ENCODE results near the gene SH3BGRL3. TPM values are rescaled to one million over a fixed set of nuclear protein-coding genes. Genes with fewer than 3 reads are reported as not detected.
A peak's percentile ranks its signal among the peaks of the same experiment; 100 is the strongest.

Gene SH3BGRL3
- total and polyA plus RNA-seq, 2 of the 13 experiments (the other 11 are each of a cell fraction or from before 2014, with no cell fraction given): 11.4 to 12.2 TPM

DNA sequence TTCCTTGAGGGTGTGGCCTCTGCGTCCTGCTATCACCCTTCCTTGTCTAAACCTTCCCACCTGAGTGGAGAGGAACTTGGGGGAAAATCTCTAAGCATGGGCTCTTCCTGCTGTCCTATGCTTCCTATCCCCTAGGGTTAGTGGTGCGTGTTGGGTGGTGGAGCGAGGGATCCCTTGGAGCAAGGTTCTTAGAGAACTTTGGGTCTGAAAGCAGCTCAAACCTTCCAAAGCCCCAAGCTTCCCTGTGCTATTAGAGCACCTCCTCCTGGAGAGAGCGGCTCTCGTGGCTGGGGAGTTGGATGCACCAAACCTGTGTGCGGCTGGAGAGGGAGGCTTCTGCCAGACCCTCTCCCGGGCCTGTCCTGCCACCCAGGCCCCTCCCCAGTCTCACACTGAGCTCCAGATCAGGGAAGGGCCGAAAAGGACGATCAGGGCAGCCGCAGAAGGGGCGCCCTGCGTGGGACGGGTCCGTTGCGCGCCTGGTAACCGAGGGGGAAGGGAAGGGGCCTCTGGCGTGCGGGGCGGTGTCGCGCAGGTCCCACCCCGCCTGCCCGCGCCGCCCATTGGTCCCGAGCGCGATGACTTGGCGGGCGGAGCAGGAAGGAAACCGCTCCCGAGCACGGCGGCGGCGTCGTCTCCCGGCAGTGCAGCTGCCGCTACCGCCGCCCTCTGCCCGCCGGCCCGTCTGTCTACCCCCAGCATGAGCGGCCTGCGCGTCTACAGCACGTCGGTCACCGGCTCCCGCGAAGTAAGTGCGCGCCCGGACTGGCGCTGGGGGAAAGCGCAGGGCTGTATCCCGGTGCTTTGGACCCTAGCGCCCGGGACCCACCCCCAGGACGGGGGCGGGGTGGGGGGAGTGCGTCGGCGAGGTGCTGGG, at the start of gene SH3BGRL3 (continued):
- TF ChIP-seq, protein P1, sequence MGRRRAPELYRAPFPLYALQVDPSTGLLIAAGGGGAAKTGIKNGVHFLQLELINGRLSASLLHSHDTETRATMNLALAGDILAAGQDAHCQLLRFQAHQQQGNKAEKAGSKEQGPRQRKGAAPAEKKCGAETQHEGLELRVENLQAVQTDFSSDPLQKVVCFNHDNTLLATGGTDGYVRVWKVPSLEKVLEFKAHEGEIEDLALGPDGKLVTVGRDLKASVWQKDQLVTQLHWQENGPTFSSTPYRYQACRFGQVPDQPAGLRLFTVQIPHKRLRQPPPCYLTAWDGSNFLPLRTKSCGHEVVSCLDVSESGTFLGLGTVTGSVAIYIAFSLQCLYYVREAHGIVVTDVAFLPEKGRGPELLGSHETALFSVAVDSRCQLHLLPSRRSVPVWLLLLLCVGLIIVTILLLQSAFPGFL (CRISPR knock-in tag; IDR thresholded peaks at IDR 0.05): no peak
- TF ChIP-seq RBM22 (optimal IDR thresholded peaks at IDR 0.05; ENCODE audit: low read length) (peak; percentile 16), ZNF816 (CRISPR knock-in tag; IDR thresholded peaks at IDR 0.05; ENCODE audit: borderline replicate concordance) (peak; percentile 43; the same call in 1 of the 2 replicates), MXI1 (IDR thresholded peaks at IDR 0.05; ENCODE audit: borderline replicate concordance, low read depth, low read length) (peak; percentile 59; the same call in 1 of the 3 replicates), SALL2 (CRISPR knock-in tag; IDR thresholded peaks at IDR 0.05) (0 out of 2 replicates have a peak, but pooled peaks have one; percentile 51), ARID2 (CRISPR knock-in tag; IDR thresholded peaks at IDR 0.05; ENCODE audit: borderline replicate concordance) (peak; percentile 88; the same call in 1 of the 2 replicates), ZNF572 (CRISPR knock-in tag; IDR thresholded peaks at IDR 0.05) (0 out of 2 replicates have a peak, but pooled peaks have one; percentile 35), RXRB (CRISPR knock-in tag; IDR thresholded peaks at IDR 0.05; ENCODE audit: borderline replicate concordance) (peak; percentile 22; the same call in 1 of the 2 replicates), ZZZ3 (CRISPR knock-in tag; IDR thresholded peaks at IDR 0.05; ENCODE audit: borderline replicate concordance) (no peak; the same call in 1 of the 2 replicates), HOXA3 (CRISPR knock-in tag; IDR thresholded peaks at IDR 0.05) (peak; percentile 66; the same call in 1 of the 2 replicates), FOSL2 (CRISPR knock-in tag; IDR thresholded peaks at IDR 0.05) (peak; percentile 29), ZFX (CRISPR knock-in tag; IDR thresholded peaks at IDR 0.05; ENCODE audit: low read depth) (peak; percentile 70), ZNF589 (CRISPR knock-in tag; conservative IDR thresholded peaks at IDR 0.05) (peak; percentile 53; the same call in 1 of the 2 replicates), MED1 (CRISPR knock-in tag; IDR thresholded peaks at IDR 0.05) (peak; percentile 2; the same call in 1 of the 2 replicates), FOXO1 (CRISPR knock-in tag; IDR thresholded peaks at IDR 0.05) (peak; percentile 31), AGO2 (optimal IDR thresholded peaks at IDR 0.05; ENCODE audit: low read depth, low read length) (peak; percentile 99), YY1 (IDR thresholded peaks at IDR 0.05; ENCODE audit: insufficient read depth, insufficient replicate concordance, low read depth, low read length) (peak; percentile 14), ZNF350 (CRISPR knock-in tag; IDR thresholded peaks at IDR 0.05; ENCODE audit: borderline replicate concordance, low read depth) (peak; percentile 39), SP140L (CRISPR knock-in tag; IDR thresholded peaks at IDR 0.05; ENCODE audit: borderline replicate concordance) (no peak), ZNF441 (CRISPR knock-in tag; IDR thresholded peaks at IDR 0.05; ENCODE audit: borderline replicate concordance) (peak; percentile 25; the same call in 1 of the 2 replicates), IRF2 (CRISPR knock-in tag; IDR thresholded peaks at IDR 0.05) (peak; percentile 44; the same call in 1 of the 2 replicates), POLR2G (IDR thresholded peaks at IDR 0.05; ENCODE audit: low read depth, low read length) (peak; percentile 86), MAFF (IDR thresholded peaks at IDR 0.05; ENCODE audit: low read depth, low read length) (no peak), KMT2A (CRISPR knock-in tag; IDR thresholded peaks at IDR 0.05) (0 out of 2 replicates have a peak, but pooled peaks have one; percentile 28)
- TF ChIP-seq, protein P2, sequence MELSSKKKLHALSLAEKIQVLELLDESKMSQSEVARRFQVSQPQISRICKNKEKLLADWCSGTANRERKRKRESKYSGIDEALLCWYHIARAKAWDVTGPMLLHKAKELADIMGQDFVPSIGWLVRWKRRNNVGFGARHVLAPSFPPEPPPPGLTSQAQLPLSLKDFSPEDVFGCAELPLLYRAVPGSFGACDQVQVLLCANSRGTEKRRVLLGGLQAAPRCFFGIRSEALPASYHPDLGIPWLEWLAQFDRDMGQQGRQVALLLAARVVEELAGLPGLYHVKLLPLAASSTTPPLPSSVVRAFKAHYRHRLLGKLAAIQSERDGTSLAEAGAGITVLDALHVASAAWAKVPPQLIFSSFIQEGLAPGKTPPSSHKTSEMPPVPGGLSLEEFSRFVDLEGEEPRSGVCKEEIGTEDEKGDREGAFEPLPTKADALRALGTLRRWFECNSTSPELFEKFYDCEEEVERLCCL (CRISPR knock-in tag; IDR thresholded peaks at IDR 0.05; ENCODE audit: borderline replicate concordance): no peak
- TF ChIP-seq, protein P3, sequence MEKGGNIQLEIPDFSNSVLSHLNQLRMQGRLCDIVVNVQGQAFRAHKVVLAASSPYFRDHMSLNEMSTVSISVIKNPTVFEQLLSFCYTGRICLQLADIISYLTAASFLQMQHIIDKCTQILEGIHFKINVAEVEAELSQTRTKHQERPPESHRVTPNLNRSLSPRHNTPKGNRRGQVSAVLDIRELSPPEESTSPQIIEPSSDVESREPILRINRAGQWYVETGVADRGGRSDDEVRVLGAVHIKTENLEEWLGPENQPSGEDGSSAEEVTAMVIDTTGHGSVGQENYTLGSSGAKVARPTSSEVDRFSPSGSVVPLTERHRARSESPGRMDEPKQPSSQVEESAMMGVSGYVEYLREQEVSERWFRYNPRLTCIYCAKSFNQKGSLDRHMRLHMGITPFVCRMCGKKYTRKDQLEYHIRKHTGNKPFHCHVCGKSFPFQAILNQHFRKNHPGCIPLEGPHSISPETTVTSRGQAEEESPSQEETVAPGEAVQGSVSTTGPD (CRISPR knock-in tag; IDR thresholded peaks at IDR 0.05): no peak
